Measurements from ENCODE around the gene FURIN. TPM values are rescaled to one million over a fixed set of nuclear protein-coding genes. Genes with fewer than 3 reads are reported as not detected.
"Not testable (repeated sequence)": the region's sequence is repeated elsewhere in the genome, so short reads cannot be mapped to it uniquely, and the experiment has no call there.

Gene FURIN
- total RNA-seq, 4 donors from 2014 or later, result 58.7 to 121 (median 92.3) TPM

GRCh38 chr15:90845201-90845949, 23.0 kb upstream of the FURIN start:
- TF ChIP-seq CTCF (IDR thresholded peaks at IDR 0.05), result no peak
- DNase-seq (ENCODE audit: low spot score) (no peak), ATAC-seq (ENCODE audit: low FRiP score) (peak; percentile 68)

- DNase-seq (ENCODE audit: low spot score); ATAC-seq (ENCODE audit: low FRiP score): not testable (repeated sequence)
Measured at GRCh38 chr15:90849424-90849823, 19.0 kb upstream of the FURIN start.

GRCh38 chr15:90851114-90851513, 17.3 kb upstream of the FURIN start:
- no peak for DNase-seq (ENCODE audit: low spot score)
- no peak for ATAC-seq (ENCODE audit: low FRiP score)
- no peak for TF ChIP-seq CTCF (IDR thresholded peaks at IDR 0.05)

GRCh38 chr15:90851940-90852339, 16.4 kb upstream of the FURIN start:
- TF ChIP-seq CTCF (IDR thresholded peaks at IDR 0.05), result no peak
- ATAC-seq (ENCODE audit: low FRiP score), result no peak
- DNase-seq (ENCODE audit: low spot score), result no peak

GRCh38 chr15:90855139-90855538, 13.2 kb upstream of the FURIN start:
- no peak for TF ChIP-seq CTCF (IDR thresholded peaks at IDR 0.05)
- ATAC-seq (ENCODE audit: low FRiP score) (no peak), DNase-seq (ENCODE audit: low spot score) (no peak)

GRCh38 chr15:90857337-90857736, 11.1 kb upstream of the FURIN start:
- no peak for TF ChIP-seq CTCF (IDR thresholded peaks at IDR 0.05)
- DNase-seq (ENCODE audit: low spot score) (no peak), ATAC-seq (ENCODE audit: low FRiP score) (no peak)

- ATAC-seq (ENCODE audit: low FRiP score) (no peak), DNase-seq (ENCODE audit: low spot score) (no peak)
- TF ChIP-seq CTCF (IDR thresholded peaks at IDR 0.05), result no peak
Measured at GRCh38 chr15:90857883-90858443, 10.4 kb upstream of the FURIN start.
